ENCODE results near the gene DBET. TPM values are rescaled to one million over a fixed set of nuclear protein-coding genes. Genes with fewer than 3 reads are reported as not detected.
A peak's percentile ranks its signal among the peaks of the same experiment; 100 is the strongest.
"Not testable (repeated sequence)": the region's sequence is repeated elsewhere in the genome, so short reads cannot be mapped to it uniquely, and the experiment has no call there.

The DBET gene
- total and polyA plus RNA-seq, 12 donors, result not detected

DNA sequence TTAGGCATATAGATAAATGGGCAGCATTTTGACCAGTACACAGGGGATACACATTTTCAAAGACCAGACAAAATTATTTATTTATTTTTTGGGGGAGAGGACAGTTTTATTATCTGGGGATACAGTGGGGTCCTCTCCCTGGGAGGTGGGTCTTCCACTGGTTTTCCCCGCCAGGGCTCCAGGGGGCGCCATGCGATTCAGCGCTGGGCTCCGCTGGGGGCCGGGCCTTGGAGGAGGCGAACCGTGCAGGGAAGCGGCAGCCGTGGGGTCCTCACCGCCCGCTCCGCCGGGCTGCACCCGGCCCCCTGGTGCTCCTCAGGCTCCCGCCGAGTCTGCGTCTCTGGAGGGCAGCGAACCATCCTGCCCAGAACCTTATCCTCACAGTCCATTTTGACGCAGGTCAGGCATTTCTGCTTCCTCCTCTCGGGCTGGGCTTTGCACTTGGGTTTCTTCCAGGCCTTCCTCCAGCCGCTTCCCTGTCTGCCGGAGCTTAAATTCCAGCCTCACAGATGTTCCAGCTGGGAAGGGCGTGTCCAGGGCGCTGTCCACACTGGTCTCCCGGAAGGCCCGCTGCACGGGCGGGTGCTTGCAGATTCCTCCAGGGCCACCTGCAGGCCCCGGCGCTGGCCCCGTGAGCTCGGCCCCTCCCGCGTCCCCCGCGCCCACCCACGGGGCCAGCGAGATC, 26.5 kb upstream of the DBET start:
- not testable (repeated sequence) for H3K4me1 ChIP-seq, H3K4me3 ChIP-seq
- WGBS, 2 donors, result 0 to 6% methylated on average over 1 to 6 of the region's 39 CpGs

DNA sequence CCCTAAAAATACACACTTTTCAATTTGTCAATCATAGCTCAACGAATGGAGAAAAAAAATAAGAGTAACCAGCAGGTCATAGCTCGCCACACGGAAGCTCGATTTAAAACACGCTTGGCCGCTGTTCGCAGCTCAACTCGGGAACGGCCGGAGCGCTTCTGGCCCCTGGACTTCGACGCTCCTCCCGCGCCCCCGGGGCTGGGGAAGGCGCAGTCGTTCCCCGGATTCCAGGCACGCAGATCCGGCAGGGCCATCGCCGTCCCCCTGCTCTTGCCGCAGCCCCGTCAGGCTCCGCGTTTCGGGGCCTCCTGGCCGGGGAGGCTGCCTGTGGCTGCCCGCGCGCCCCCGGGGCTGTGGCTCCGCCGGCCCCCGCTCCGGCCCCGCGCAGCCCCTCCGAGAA, 23.4 kb upstream of the DBET start:
- H3K4me3 ChIP-seq; ATAC-seq; H3K9me3 ChIP-seq; DNase-seq; H3K36me3 ChIP-seq; H3K27ac ChIP-seq; H3K4me1 ChIP-seq; intact Hi-C loops (cut with DNase I): not testable (repeated sequence)
- WGBS, 2 donors, result 15 to 17% methylated on average over 28 to 32 of the region's 40 CpGs
- peaks cover 0 to 36% (median 33%) of the 10 kb centered on the region in 7 donors for H3K27me3 ChIP-seq

More for the DNA sequence above, 26.5 kb upstream of the DBET start:
- DNase-seq; intact Hi-C loops (cut with DNase I); ATAC-seq; H3K9me3 ChIP-seq; H3K27ac ChIP-seq; H3K36me3 ChIP-seq: not testable (repeated sequence)
- peaks cover 0 to 59% (median 41%) of the 10 kb centered on the region in 7 donors for H3K27me3 ChIP-seq
- TF ChIP-seq, protein P1, sequence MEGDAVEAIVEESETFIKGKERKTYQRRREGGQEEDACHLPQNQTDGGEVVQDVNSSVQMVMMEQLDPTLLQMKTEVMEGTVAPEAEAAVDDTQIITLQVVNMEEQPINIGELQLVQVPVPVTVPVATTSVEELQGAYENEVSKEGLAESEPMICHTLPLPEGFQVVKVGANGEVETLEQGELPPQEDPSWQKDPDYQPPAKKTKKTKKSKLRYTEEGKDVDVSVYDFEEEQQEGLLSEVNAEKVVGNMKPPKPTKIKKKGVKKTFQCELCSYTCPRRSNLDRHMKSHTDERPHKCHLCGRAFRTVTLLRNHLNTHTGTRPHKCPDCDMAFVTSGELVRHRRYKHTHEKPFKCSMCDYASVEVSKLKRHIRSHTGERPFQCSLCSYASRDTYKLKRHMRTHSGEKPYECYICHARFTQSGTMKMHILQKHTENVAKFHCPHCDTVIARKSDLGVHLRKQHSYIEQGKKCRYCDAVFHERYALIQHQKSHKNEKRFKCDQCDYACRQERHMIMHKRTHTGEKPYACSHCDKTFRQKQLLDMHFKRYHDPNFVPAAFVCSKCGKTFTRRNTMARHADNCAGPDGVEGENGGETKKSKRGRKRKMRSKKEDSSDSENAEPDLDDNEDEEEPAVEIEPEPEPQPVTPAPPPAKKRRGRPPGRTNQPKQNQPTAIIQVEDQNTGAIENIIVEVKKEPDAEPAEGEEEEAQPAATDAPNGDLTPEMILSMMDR (IDR thresholded peaks at IDR 0.05), result peak in 1 of 9 donors; percentile 14

DNA sequence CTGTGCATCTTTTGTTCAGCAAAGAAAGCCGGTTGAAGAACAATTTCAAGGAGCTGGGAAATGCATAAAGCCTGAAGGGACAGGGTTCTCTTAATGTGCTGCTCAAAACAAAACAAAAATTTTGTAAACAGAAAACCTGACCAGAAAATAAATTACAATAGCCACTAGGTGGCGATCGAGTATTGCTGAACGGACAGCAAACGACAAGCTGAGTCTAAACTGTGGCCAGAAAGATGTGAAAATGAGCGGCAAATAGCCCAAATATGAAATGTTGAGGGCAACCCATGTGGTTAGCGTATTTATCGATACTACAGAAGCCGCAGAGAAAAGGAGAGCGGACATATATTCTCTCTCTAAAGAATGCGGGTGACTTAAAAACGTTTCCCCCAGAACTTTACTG, 16.7 kb upstream of the DBET start:
- WGBS, 2 donors, result 0 to 8% methylated on average over 1 of the region's 12 CpGs
- H3K36me3 ChIP-seq; H3K27ac ChIP-seq; DNase-seq; H3K9me3 ChIP-seq; H3K27me3 ChIP-seq; H3K4me3 ChIP-seq; ATAC-seq; H3K4me1 ChIP-seq; intact Hi-C loops (cut with DNase I): not testable (repeated sequence)

DNA sequence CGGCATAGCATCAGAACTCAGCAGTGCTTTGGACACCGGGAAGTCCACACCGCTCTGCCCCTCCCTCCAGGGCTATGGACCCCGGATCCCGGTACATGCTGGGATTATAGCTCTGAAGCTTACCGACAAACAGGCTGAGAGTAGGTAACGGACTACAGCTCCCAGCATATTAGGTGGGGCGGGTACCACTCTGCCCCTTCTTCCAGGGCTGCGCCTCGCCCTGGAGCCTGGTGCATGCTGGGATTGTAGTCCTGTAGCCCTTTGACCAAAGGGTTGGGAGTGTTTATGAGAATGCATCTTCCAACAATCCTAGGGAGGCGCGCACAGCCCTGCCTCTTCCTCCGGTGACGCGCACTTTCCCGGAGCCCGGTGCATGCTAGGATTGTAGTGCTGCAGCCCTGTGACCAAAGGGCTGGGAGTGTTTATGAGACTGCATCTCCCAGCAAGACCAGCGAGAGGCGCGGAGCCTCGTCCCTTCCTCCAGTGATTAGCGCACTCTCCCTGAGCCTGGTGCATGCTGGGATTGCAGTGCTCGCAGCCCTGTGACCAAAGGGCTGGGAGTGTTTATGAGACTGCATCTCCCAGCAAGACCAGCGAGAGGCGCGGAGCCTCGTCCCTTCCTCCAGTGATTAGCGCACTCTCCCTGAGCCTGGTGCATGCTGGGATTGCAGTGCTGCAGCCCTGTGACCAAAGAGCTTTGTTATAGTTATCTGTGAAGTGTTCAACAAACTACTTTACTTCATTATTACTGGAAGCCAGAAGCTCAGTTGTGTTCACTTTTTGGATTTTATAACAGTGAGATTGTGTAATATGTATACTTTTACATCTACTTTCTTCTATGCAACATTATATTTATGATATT, 14.7 kb upstream of the DBET start:
- H3K4me3 ChIP-seq; H3K36me3 ChIP-seq; intact Hi-C loops (cut with DNase I); H3K9me3 ChIP-seq; H3K27me3 ChIP-seq; DNase-seq; H3K4me1 ChIP-seq; H3K27ac ChIP-seq; ATAC-seq: not testable (repeated sequence)
- WGBS, 2 donors, result 30 to 34% methylated on average over 5 of the region's 28 CpGs

DNA sequence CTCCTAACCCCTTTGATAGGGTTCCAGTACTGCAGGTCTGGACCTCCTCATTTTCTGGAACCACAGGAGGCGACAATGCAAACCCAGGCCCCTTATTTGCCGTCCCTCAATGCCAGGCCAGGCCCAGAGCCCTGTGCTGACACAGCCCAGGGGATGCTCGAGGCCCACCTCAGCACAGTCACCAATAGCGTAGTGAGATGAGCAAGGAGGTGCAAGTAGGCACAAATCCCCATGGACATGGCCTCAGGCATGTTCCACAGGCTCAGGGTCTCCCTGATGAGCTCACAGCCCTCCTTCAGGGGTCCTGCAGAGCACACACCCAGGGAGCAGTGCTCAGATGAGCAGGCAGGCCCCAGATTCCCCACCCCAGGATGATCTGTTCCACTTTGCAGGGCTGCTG, 5.3 kb upstream of the DBET start:
- H3K27me3 ChIP-seq; H3K4me3 ChIP-seq; H3K27ac ChIP-seq; H3K36me3 ChIP-seq; H3K9me3 ChIP-seq; ATAC-seq; DNase-seq; intact Hi-C loops (cut with DNase I); H3K4me1 ChIP-seq: not testable (repeated sequence)
- WGBS, 2 donors, result 45 to 63% methylated on average over 4 of the region's 4 CpGs

DNA sequence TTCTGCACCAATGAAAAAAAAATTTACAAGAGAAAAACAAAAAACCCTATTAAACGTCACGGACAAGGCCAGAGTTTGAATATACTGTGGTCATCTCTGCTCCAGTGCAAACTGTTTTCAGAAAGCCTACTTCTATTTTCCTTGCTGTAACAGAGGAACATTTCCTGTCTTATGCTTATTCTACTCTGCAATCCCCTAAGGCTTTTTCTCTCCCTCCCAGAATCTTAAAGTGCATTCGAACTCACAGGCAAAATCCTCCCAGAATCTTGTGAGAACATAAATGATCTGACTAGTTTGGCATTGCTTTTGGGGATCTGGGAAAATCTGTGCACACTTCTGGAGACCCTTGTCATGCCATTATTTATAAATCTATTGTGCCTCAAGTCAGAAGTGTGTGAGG, 503 bp downstream of the DBET start:
- H3K27me3 ChIP-seq, result peaks cover 0 to 11% (median 3%) of the 10 kb centered on the region in 7 donors
- H3K4me1 ChIP-seq; intact Hi-C loops (cut with DNase I); H3K27ac ChIP-seq; H3K9me3 ChIP-seq; ATAC-seq; H3K4me3 ChIP-seq; DNase-seq; H3K36me3 ChIP-seq: not testable (repeated sequence)
- 22% methylated on average over 3 of the region's 3 CpGs; no CpG with 5 or more reads in 1 of the 2 donors for WGBS, 2 donors

DNA sequence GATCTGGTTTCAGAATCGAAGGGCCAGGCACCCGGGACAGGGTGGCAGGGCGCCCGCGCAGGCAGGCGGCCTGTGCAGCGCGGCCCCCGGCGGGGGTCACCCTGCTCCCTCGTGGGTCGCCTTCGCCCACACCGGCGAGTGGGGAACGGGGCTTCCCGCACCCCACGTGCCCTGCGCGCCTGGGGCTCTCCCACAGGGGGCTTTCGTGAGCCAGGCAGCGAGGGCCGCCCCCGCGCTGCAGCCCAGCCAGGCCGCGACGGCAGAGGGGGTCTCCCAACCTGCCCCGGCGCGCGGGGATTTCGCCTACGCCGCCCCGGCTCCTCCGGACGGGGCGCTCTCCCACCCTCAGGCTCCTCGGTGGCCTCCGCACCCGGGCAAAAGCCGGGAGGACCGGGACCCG, 4.0 kb downstream of the DBET start:
- H3K4me1 ChIP-seq; DNase-seq; H3K27ac ChIP-seq; H3K4me3 ChIP-seq; intact Hi-C loops (cut with DNase I); H3K36me3 ChIP-seq; ATAC-seq; H3K9me3 ChIP-seq: not testable (repeated sequence)
- 57 to 61% methylated on average over 36 of the region's 45 CpGs for WGBS, 2 donors
- H3K27me3 ChIP-seq, result peaks cover 0 to 11% (median 3%) of the 10 kb centered on the region in 7 donors

DNA sequence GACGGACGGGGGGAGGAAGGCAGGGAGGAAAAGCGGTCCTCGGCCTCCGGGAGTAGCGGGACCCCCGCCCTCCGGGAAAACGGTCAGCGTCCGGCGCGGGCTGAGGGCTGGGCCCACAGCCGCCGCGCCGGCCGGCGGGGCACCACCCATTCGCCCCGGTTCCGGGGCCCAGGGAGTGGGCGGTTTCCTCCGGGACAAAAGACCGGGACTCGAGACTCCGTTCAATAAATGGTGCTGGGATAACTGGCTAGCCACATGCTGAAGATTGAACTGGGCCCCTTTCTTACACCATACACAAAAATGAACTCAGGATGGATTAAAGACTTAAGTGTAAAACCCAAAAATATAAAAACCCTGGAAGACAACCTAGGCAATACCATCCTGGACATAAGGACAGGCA, 28.8 kb downstream of the DBET start:
- H3K27ac ChIP-seq; H3K4me3 ChIP-seq; intact Hi-C loops (cut with DNase I); H3K4me1 ChIP-seq; H3K9me3 ChIP-seq; ATAC-seq; DNase-seq; H3K27me3 ChIP-seq; H3K36me3 ChIP-seq: not testable (repeated sequence)
- 12 to 30% methylated on average over 5 to 8 of the region's 27 CpGs for WGBS, 2 donors

DNA sequence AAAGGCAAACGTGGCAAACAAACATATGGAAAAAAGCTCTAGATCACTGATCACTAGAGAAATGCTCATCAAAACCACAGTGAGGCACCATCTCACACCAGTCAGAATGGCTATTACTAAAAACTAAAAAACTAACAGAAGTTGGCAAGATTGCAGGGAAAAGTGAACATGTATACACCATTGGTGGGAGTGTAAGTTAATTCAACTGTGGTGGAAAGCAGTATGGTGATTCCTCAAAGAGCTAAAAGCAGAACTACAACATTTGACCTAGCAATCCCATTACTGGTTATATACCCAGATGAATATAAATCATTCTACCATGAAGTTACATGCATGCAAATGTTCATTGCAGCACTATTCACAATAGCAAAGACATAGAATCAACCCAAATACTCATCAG, 29.7 kb downstream of the DBET start:
- ATAC-seq; H3K4me1 ChIP-seq; H3K36me3 ChIP-seq; DNase-seq; H3K27me3 ChIP-seq; H3K27ac ChIP-seq; H3K4me3 ChIP-seq; H3K9me3 ChIP-seq; intact Hi-C loops (cut with DNase I): not testable (repeated sequence)
- WGBS, 2 donors, result no CpG with 5 or more reads among the region's 1 CpG

DNA sequence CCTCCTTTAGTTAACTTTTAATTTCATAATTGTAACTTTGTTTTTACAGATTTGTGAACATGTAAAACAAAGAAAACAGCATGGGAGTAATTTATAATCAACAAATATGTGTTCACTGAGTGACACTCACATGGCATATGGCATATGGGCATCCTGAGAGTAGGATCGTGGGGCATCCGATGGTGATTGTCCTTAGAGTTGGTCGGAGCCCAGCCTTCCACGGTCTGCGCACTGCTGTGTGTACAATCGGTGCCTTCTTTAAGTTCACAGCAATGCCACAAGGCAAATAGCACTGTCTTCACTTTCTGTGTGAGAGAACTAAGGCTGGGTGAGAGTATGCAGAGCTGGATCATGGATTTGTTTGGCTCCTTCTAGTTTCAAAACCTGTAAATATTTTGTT, 31.0 kb downstream of the DBET start:
- H3K27ac ChIP-seq; intact Hi-C loops (cut with DNase I); ATAC-seq; H3K27me3 ChIP-seq; H3K36me3 ChIP-seq; H3K4me1 ChIP-seq; H3K9me3 ChIP-seq; H3K4me3 ChIP-seq; DNase-seq: not testable (repeated sequence)
- WGBS, 2 donors, result no CpG with 5 or more reads among the region's 6 CpGs
